ENCODE results near the gene NHLRC3. TPM values are rescaled to one million over a fixed set of nuclear protein-coding genes. Genes with fewer than 3 reads are reported as not detected.
"Not testable (repeated sequence)": the region's sequence is repeated elsewhere in the genome, so short reads cannot be mapped to it uniquely, and the experiment has no call there.

Gene NHLRC3, protein sequence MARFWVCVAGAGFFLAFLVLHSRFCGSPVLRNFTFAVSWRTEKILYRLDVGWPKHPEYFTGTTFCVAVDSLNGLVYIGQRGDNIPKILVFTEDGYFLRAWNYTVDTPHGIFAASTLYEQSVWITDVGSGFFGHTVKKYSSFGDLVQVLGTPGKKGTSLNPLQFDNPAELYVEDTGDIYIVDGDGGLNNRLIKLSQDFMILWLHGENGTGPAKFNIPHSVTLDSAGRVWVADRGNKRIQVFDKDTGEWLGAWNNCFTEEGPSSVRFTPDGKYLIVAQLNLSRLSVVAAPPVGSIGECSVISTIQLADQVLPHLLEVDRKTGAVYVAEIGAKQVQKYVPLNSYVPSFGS
- total RNA-seq = 26.4 and 32.7 TPM in 2 replicates

DNA sequence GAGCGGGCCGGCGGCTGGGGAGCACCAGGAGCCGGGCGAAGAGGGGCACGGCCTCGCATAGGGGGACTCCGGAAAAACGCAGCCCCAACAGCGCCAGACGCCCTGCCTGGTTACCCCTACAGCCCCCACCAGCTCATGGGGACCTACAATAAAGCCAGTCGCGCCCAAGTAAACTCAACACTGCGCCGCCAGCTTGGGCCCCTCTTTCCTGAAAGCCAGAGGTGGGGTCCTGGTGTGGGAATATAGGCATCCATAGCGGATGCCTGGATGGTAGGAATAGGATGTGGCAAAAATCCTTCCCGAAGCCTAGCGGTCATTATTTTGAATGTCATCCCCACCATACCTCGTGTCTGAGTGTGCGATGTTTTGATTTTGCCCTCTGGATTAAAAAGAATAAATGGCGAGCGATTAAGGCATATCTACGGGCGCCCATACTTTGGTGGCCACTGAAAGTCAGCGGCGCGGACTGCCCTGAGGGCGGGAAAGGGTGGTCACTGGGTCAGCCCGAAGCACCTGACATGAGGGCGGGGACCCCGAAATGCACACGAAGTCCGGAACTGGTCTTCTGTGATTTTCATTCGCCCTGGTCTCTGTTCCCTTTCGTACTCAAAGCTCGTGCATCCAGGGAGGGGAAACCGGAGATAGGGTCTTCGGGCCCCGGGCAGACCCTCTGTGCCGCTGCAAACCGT lies at the start of gene NHLRC3, which contains the start of gene PROSER1:
TSS of gene NHLRC3 (plus strand) at position 577 of the 689 bp plus-strand sequence. CDS start 184 bp downstream, outside the sequence.
TSS of gene PROSER1 (minus strand) at position 210 of the 689 bp plus-strand sequence. CDS start 847 bp downstream, outside the sequence.
- TF ChIP-seq, protein P1, sequence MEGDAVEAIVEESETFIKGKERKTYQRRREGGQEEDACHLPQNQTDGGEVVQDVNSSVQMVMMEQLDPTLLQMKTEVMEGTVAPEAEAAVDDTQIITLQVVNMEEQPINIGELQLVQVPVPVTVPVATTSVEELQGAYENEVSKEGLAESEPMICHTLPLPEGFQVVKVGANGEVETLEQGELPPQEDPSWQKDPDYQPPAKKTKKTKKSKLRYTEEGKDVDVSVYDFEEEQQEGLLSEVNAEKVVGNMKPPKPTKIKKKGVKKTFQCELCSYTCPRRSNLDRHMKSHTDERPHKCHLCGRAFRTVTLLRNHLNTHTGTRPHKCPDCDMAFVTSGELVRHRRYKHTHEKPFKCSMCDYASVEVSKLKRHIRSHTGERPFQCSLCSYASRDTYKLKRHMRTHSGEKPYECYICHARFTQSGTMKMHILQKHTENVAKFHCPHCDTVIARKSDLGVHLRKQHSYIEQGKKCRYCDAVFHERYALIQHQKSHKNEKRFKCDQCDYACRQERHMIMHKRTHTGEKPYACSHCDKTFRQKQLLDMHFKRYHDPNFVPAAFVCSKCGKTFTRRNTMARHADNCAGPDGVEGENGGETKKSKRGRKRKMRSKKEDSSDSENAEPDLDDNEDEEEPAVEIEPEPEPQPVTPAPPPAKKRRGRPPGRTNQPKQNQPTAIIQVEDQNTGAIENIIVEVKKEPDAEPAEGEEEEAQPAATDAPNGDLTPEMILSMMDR (IDR thresholded peaks at IDR 0.05; ENCODE audit: extremely low read depth, low read depth, low read length) = no peak
- peaks cover 60% of the 10 kb centered on the region for H3K79me2 ChIP-seq (ENCODE audit: insufficient read depth, low read length)

DNA sequence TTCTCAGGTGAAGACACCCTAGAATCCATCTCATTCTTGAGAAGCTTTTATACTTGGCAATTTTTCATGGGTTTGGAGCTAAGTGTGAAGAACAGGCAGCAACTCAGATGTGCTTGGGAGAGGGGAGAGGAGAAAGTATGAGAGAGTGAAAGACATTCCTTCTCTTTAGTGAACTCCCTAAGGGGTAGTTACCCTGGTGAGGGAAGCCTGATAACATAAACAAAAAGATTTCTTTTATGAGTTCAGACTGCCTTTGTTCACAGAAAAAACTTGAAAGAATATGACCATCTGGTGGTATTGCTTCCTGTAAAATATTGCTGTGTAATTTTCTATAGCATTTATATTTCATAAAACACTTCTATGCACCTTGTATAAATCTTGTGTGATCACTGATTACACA lies 47.6 kb upstream of the NHLRC3 start, which contains the start of gene STOML3:
TSS of gene STOML3 (minus strand) at position 139 of the 400 bp plus-strand sequence. CDS start at position 29, 110 bp downstream.
- DNase-seq (ENCODE audit: insufficient read length, low spot score, missing footprints) = no peak
- H3K79me2 ChIP-seq (ENCODE audit: insufficient read depth, low read length) = no peaks in the 10 kb centered on the region
- no peaks in the 10 kb centered on the region for H4K20me1 ChIP-seq (ENCODE audit: insufficient read depth, low read length)
- no peak within 1 kb of the TSS for H3K4me2 ChIP-seq (ENCODE audit: insufficient read depth, low read length)
- no peak within 1 kb of the TSS for H3K4me3 ChIP-seq (ENCODE audit: insufficient read depth, low read length)
- no peaks in the 10 kb centered on the region for H3K27me3 ChIP-seq (ENCODE audit: insufficient read depth, low read length)
- TF ChIP-seq, protein P1 (IDR thresholded peaks at IDR 0.05; ENCODE audit: extremely low read depth, low read depth, low read length) = no peak
- no peak within 1 kb of the TSS for H3K27ac ChIP-seq (ENCODE audit: low read depth, low read length)
- no peaks in the 10 kb centered on the region for H3K36me3 ChIP-seq (ENCODE audit: insufficient read depth, low read length)
- H3K4me1 ChIP-seq (ENCODE audit: insufficient read depth, low read length) = no peaks in the 10 kb centered on the region
- H2AFZ ChIP-seq (ENCODE audit: low read length) = no peak within 1 kb of the TSS
- H3K9me3 ChIP-seq (ENCODE audit: low read depth, low read length) = no peaks in the 10 kb centered on the region

More for the DNA sequence above, at the start of gene NHLRC3, which contains the start of gene PROSER1:
- Histone ChIP-seq H4K20me1 (ENCODE audit: insufficient read depth, low read length) (peaks cover 11% of the 10 kb centered on the region), H3K4me2 (ENCODE audit: insufficient read depth, low read length) (peak within 1 kb of the TSS; percentile 97), H3K36me3 (ENCODE audit: insufficient read depth, low read length) (no peaks in the 10 kb centered on the region), H3K4me3 (ENCODE audit: insufficient read depth, low read length) (peak within 1 kb of the TSS; percentile 90), H3K4me1 (ENCODE audit: insufficient read depth, low read length) (peaks cover 21% of the 10 kb centered on the region), H3K9me3 (ENCODE audit: low read depth, low read length) (no peaks in the 10 kb centered on the region), H3K27me3 (ENCODE audit: insufficient read depth, low read length) (no peaks in the 10 kb centered on the region), H3K27ac (ENCODE audit: low read depth, low read length) (peak within 1 kb of the TSS; percentile 95), H2AFZ (ENCODE audit: low read length) (peak within 1 kb of the TSS; percentile 98)
- DNase-seq (ENCODE audit: insufficient read length, low spot score, missing footprints) = peak; percentile 90

DNA sequence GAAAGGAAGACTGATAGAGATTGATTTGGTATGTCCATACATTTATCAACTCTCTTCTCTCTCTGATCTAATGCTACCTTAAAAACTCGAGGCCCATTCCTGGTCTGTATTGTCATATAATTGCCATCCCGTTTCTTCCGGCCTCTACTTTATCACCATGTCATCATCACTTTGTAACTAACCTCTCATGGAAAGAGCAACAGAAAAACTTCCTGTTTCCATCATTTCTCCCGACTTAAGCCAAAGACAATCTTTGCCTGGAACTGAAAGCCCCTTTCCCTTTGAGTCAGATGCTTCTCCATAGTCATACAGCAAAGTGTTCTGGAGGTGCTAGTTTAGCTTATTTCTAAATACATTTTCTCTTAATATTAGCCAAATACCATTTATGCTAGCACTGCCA lies 44.9 kb upstream of the NHLRC3 start:
- H3K27ac ChIP-seq (ENCODE audit: low read depth, low read length) = no peak overlapping the region
- H2AFZ ChIP-seq (ENCODE audit: low read length) = no peak overlapping the region
- no peaks in the 10 kb centered on the region for H3K79me2 ChIP-seq (ENCODE audit: insufficient read depth, low read length)
- no peak overlapping the region for H3K4me3 ChIP-seq (ENCODE audit: insufficient read depth, low read length)
- no peaks in the 10 kb centered on the region for H3K9me3 ChIP-seq (ENCODE audit: low read depth, low read length)
- TF ChIP-seq, protein P1 (IDR thresholded peaks at IDR 0.05; ENCODE audit: extremely low read depth, low read depth, low read length) = no peak
- H3K4me1 ChIP-seq (ENCODE audit: insufficient read depth, low read length) = no peaks in the 10 kb centered on the region
- no peak overlapping the region for H3K4me2 ChIP-seq (ENCODE audit: insufficient read depth, low read length)
- H3K36me3 ChIP-seq (ENCODE audit: insufficient read depth, low read length) = no peaks in the 10 kb centered on the region
- no peaks in the 10 kb centered on the region for H4K20me1 ChIP-seq (ENCODE audit: insufficient read depth, low read length)
- no peak for DNase-seq (ENCODE audit: insufficient read length, low spot score, missing footprints)
- H3K27me3 ChIP-seq (ENCODE audit: insufficient read depth, low read length) = no peaks in the 10 kb centered on the region

DNA sequence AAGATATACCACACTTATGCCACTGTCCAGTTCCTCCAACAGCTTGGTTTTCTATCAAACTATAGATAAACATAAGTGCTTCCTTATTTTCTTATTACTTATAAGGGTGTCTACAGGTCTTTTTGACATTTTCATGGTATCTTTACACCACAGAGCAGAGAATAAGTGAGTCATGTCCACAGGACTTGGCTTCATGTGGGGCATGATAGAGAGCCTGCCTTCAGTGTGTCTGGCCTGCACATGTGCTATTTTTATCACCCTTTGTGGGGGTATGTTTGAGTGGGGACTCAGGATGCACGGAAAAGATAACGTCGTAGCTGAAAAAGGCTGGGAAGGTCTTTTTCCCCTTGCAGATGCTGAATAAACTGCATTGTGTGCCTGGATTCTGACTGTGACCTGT lies 39.5 kb upstream of the NHLRC3 start:
- no peaks in the 10 kb centered on the region for H3K9me3 ChIP-seq (ENCODE audit: low read depth, low read length)
- H3K4me3 ChIP-seq (ENCODE audit: insufficient read depth, low read length) = no peak overlapping the region
- no peak overlapping the region for H3K27ac ChIP-seq (ENCODE audit: low read depth, low read length)
- H3K36me3 ChIP-seq (ENCODE audit: insufficient read depth, low read length) = no peaks in the 10 kb centered on the region
- TF ChIP-seq, protein P1 (IDR thresholded peaks at IDR 0.05; ENCODE audit: extremely low read depth, low read depth, low read length) = no peak
- H3K79me2 ChIP-seq (ENCODE audit: insufficient read depth, low read length) = no peaks in the 10 kb centered on the region
- H3K27me3 ChIP-seq (ENCODE audit: insufficient read depth, low read length) = no peaks in the 10 kb centered on the region
- no peaks in the 10 kb centered on the region for H3K4me1 ChIP-seq (ENCODE audit: insufficient read depth, low read length)
- H3K4me2 ChIP-seq (ENCODE audit: insufficient read depth, low read length) = no peak overlapping the region
- H4K20me1 ChIP-seq (ENCODE audit: insufficient read depth, low read length) = no peaks in the 10 kb centered on the region
- H2AFZ ChIP-seq (ENCODE audit: low read length) = no peak overlapping the region
- no peak for DNase-seq (ENCODE audit: insufficient read length, low spot score, missing footprints)

DNA sequence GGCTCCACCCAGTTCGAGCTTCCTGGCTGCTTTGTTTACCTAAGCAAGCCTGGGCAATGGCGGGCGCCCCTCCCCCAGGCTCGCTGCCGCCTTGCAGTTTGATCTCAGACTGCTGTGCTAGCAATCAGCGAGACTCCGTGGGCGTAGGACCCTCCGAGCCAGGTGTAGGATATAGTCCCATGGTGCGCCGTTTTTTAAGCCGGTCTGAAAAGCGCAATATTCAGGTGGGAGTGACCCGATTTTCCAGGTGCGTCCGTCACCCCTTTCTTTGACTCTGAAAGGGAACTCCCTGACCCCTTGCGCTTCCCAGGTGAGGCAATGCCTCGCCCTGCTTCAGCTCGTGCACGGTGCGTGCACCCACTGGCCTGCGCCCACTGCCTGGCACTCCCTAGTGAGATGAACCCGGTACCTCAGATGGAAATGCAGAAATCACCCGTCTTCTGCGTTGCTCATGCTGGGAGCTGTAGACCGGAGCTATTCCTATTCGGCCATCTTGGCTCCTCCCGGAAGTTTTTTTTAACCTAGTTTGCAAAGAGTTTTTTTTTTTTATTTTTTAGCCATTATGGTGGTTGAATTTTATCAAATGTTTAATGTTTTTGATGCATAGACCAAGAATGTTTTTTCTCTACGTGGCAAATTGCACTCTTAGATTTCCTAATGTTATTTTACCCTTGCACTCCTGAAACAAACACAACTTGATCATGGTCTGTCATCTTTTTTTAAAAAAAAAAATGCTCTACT lies 31.7 kb upstream of the NHLRC3 start:
- peaks cover 16% of the 10 kb centered on the region for H3K36me3 ChIP-seq (ENCODE audit: insufficient read depth, low read length)
- H3K27me3 ChIP-seq (ENCODE audit: insufficient read depth, low read length); H4K20me1 ChIP-seq (ENCODE audit: insufficient read depth, low read length); H3K27ac ChIP-seq (ENCODE audit: low read depth, low read length); H3K79me2 ChIP-seq (ENCODE audit: insufficient read depth, low read length); H2AFZ ChIP-seq (ENCODE audit: low read length); H3K4me2 ChIP-seq (ENCODE audit: insufficient read depth, low read length); H3K4me3 ChIP-seq (ENCODE audit: insufficient read depth, low read length); H3K9me3 ChIP-seq (ENCODE audit: low read depth, low read length); H3K4me1 ChIP-seq (ENCODE audit: insufficient read depth, low read length): not testable (repeated sequence)
- DNase-seq (ENCODE audit: insufficient read length, low spot score, missing footprints) = peak; percentile 10
